Astrocyte of the cerebellum (primary cell): Measurements from ENCODE around the gene EPC2.

Experiments
- DNase-seq: peaks from one replicate; pipeline ENCODE4 v3.0.0-alpha.2; 2011; ENCODE audit warnings: low read depth
- H3K4me3 ChIP-seq: 2 replicates; pipeline ENCODE4 v1.5.1; 2011; ENCODE audit warnings: mild to moderate bottlenecking, low read depth, low read length, moderate library complexity
- in situ Hi-C: cut with HindIII; loops from 2 replicates; pipeline ENCODE4 v1.10.0; 2017; ENCODE audit warnings: low sequenced_read_pairs
- TF ChIP-seq, protein P1 (sequence below): IDR thresholded peaks from 2 replicates; pipeline ENCODE4 v1.5.1; 2012; ENCODE audit warnings: low read length, low read depth, moderate library complexity, mild to moderate bottlenecking; ENCODE audit errors: missing control alignments

EPC2 gene

DNA sequence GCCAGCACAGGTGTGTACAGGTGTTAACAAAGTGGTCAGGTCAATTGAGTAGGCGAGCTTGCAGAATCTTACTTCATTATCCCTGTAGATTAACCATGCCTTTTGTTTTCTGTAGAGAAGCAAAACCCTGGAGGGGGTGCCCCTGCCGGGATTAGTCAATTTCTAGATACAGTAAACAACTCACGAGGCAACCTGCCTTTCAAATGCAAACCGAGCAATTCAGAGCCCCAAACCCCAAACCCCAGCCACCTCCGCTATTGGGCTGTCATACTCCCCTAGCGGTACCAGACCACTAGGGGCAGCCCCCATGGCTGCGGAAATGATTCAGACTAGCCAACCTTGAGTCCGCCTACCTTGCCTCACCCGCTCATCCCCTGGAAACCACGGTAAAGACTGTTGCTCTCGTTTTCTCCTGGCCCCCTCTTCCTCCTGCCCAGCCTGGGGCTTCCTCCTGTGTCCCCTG, 169.1 kb downstream of the EPC2 start:
- TF ChIP-seq, protein P1, sequence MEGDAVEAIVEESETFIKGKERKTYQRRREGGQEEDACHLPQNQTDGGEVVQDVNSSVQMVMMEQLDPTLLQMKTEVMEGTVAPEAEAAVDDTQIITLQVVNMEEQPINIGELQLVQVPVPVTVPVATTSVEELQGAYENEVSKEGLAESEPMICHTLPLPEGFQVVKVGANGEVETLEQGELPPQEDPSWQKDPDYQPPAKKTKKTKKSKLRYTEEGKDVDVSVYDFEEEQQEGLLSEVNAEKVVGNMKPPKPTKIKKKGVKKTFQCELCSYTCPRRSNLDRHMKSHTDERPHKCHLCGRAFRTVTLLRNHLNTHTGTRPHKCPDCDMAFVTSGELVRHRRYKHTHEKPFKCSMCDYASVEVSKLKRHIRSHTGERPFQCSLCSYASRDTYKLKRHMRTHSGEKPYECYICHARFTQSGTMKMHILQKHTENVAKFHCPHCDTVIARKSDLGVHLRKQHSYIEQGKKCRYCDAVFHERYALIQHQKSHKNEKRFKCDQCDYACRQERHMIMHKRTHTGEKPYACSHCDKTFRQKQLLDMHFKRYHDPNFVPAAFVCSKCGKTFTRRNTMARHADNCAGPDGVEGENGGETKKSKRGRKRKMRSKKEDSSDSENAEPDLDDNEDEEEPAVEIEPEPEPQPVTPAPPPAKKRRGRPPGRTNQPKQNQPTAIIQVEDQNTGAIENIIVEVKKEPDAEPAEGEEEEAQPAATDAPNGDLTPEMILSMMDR: peak; percentile 18
- in situ Hi-C loops: no loop called here
- no peak for DNase-seq
- no peak overlapping the region for H3K4me3 ChIP-seq

- in situ Hi-C loops: no loop called here
- DNase-seq: peak; percentile 39
- TF ChIP-seq, protein P1: no peak
- H3K4me3 ChIP-seq: no peak overlapping the region
Measured at GRCh38 chr2:148814143-148814859, 169.8 kb downstream of the EPC2 start.

DNA sequence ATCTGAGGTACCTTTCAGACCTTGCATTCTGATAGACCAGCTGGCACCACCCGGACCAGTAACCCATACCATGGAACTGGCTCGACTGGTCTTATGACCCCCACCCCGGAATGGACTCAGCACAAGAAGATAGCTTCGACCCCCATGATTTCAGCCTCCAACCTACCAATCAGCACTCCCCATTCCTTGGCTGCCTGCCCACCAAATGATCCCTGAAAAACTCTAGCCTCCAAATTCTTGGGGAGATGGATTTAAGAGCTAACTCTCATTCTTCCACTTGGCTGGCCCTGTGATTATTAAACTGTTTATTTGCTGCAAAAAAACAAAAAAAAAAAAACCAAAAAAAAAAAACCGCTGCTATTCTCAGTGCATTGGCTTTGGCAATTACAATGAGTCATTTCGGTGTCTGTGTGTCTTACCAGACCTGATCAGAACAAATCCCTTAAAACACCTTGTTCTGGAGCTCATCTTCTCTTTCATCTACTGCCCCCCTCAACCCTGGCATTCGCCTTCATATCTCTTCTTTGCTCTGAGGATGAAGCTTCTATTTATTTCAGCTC, 170.4 kb downstream of the EPC2 start:
- H3K4me3 ChIP-seq: no peak overlapping the region
- in situ Hi-C loops: no loop called here
- DNase-seq: no peak
- TF ChIP-seq, protein P1: no peak

GRCh38 chr2:148816176-148816575, 171.6 kb downstream of the EPC2 start:
- no peak for DNase-seq
- in situ Hi-C loops: no loop called here
- TF ChIP-seq, protein P1: no peak
- H3K4me3 ChIP-seq: no peak overlapping the region

DNA sequence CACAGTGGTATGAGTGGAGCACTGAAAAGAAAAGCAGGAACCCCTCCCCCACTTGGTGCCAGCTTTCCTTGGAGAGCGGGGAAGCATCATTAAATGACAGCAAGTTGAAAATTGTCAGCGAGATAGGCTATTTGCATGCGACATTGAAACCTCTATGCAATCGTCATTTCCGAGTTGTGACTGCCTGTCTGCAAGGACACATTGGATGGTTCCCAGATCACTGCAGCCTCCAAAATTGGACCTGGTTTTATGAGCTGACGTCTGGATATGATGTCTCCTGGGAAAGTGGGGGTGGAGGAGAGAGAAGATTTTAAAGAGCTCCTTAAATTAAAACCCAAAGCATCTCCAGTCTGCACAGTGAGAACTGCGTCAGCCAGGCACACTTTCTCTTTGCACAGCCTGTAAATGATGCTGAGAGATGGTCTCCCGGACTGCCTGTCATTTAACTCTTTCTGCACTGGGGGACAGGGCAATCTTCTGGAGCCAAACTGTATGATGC, 172.7 kb downstream of the EPC2 start:
- TF ChIP-seq, protein P1: no peak
- in situ Hi-C loops: no loop called here
- DNase-seq: no peak
- peak overlapping the region; percentile 8 for H3K4me3 ChIP-seq

DNA sequence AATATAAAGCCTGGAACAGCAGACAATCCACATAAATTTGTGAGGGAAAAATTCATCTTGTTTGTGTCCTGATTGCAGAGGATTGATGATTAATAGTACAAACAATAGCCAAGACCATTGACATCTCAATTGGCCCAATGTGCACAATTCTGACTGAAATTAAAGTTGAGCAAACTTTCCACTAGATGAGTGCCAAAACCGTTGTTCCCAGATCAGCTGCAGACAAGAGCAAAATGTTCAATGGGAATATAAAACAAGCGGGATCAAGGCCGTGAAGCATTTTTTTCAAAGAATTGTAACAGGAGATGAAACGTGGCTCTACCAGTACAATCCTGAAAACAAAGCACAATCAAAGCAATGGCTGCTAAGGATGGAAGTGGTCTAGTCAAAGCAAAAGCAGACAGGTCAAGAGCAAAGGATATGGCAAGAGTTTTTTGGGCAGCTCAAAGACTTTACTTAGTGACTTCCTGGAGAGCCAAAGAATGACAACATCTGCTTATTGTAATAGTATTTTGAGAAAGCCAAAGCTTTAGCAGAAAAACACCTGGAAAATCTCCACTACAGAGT, 174.6 kb downstream of the EPC2 start:
- H3K4me3 ChIP-seq: no peak overlapping the region
- DNase-seq: no peak
- in situ Hi-C loops: no loop called here
- TF ChIP-seq, protein P1: no peak
